Stimulated activated naive CD8-positive, alpha-beta T cell treated with anti-CD3 and anti-CD28 coated beads, Interleukin-15, Interleukin-2, amounts not matched to agents 100 U/mL and 50 U/mL, for 24 hours (primary cell): Measurements from ENCODE around the gene OLFM3.

Experiments
- ATAC-seq: fragments of 150-1000 bp; cut with Tn5 transposase; one replicate; pipeline ENCODE4 v1.10.0; 2021
- DNase-seq: peaks from one replicate; pipeline ENCODE4 v3.0.0; 2021

Gene OLFM3

GRCh38 chr1:101996825-101997465, at the start of gene OLFM3:
OLFM3 (minus strand) TSS chr1:101996926.
- DNase-seq (peak; percentile 6), ATAC-seq (no peak)

- ATAC-seq (no peak), DNase-seq (no peak)
Observed at GRCh38 chr1:102045752-102046151, 49.0 kb upstream of the OLFM3 start.

- ATAC-seq (no peak), DNase-seq (no peak)
Observed at GRCh38 chr1:102032534-102032933, 35.8 kb upstream of the OLFM3 start.

- ATAC-seq: no peak
- no peak for DNase-seq
Observed at GRCh38 chr1:102019530-102019929, 22.8 kb upstream of the OLFM3 start.

- no peak for ATAC-seq
- no peak for DNase-seq
Observed at GRCh38 chr1:102015728-102016127, 19.0 kb upstream of the OLFM3 start.

- no peak for DNase-seq
- ATAC-seq: no peak
Observed at GRCh38 chr1:102002057-102002456, 5.3 kb upstream of the OLFM3 start.

GRCh38 chr1:101995984-101996745, 561 bp downstream of the OLFM3 start:
- DNase-seq (no peak), ATAC-seq (no peak)

- DNase-seq (no peak), ATAC-seq (no peak)
Observed at GRCh38 chr1:101993710-101994109, 3.0 kb downstream of the OLFM3 start.

- ATAC-seq: no peak
Observed at GRCh38 chr1:101992821-101993575, 3.7 kb downstream of the OLFM3 start.

GRCh38 chr1:101980974-101981373, 15.8 kb downstream of the OLFM3 start:
- DNase-seq: no peak
- no peak for ATAC-seq

More at GRCh38 chr1:101992821-101993575, 3.7 kb downstream of the OLFM3 start:
- no peak for DNase-seq

- no peak for ATAC-seq
Observed at GRCh38 chr1:101977266-101977665, 19.5 kb downstream of the OLFM3 start.

GRCh38 chr1:101976161-101976560, 20.6 kb downstream of the OLFM3 start:
- DNase-seq (no peak), ATAC-seq (no peak)

More at GRCh38 chr1:101977266-101977665, 19.5 kb downstream of the OLFM3 start:
- DNase-seq: no peak

- ATAC-seq (no peak), DNase-seq (no peak)
Observed at GRCh38 chr1:101975371-101975770, 21.4 kb downstream of the OLFM3 start.

- no peak for DNase-seq
- no peak for ATAC-seq
Observed at GRCh38 chr1:101974599-101975274, 22.0 kb downstream of the OLFM3 start.

GRCh38 chr1:101971304-101971703, 25.4 kb downstream of the OLFM3 start:
- no peak for DNase-seq

GRCh38 chr1:101967871-101968270, 28.9 kb downstream of the OLFM3 start:
- DNase-seq: no peak
- ATAC-seq: no peak

More at GRCh38 chr1:101971304-101971703, 25.4 kb downstream of the OLFM3 start:
- no peak for ATAC-seq

- DNase-seq (no peak), ATAC-seq (no peak)
Observed at GRCh38 chr1:101965341-101965740, 31.4 kb downstream of the OLFM3 start.

GRCh38 chr1:101964708-101965107, 32.0 kb downstream of the OLFM3 start:
- DNase-seq: no peak
- ATAC-seq: no peak

GRCh38 chr1:101960142-101960541, 36.6 kb downstream of the OLFM3 start:
- DNase-seq (no peak), ATAC-seq (no peak)

GRCh38 chr1:101959456-101959855, 37.3 kb downstream of the OLFM3 start:
- ATAC-seq: no peak
- DNase-seq: no peak

GRCh38 chr1:101957771-101958170, 39.0 kb downstream of the OLFM3 start:
- no peak for DNase-seq
- ATAC-seq: no peak

- DNase-seq (no peak), ATAC-seq (no peak)
Observed at GRCh38 chr1:101953623-101954022, 43.1 kb downstream of the OLFM3 start.
